ENCODE measurements around the gene MRPS23.

The MRPS23 gene

GRCh38 chr17:57868910-57869616 is 19.2 kb upstream of the MRPS23 start:
- no peak for DNase-seq
- Histone ChIP-seq H3K4ac (ENCODE audit: low read depth, low read length) (peak overlapping the region; percentile 38), H3K79me1 (ENCODE audit: low read length) (peaks cover 2% of the 10 kb centered on the region), H3K27me3 (ENCODE audit: insufficient read depth, low read length, poor library complexity) (no peaks in the 10 kb centered on the region), H4K5ac (ENCODE audit: low read length) (no peak overlapping the region), H3K27ac (ENCODE audit: low read depth, low read length) (peak overlapping the region; percentile 25), H3K4me1 (ENCODE audit: control insufficient read depth, low read depth, low read length) (peaks cover 10% of the 10 kb centered on the region), H3K79me2 (ENCODE audit: control insufficient read depth, insufficient read depth, low read length) (no peaks in the 10 kb centered on the region), H3K23ac (ENCODE audit: low read length) (peak overlapping the region; percentile 3), H3K36me3 (ENCODE audit: control insufficient read depth, insufficient read depth, low read length) (no peaks in the 10 kb centered on the region), H2BK15ac (replicated peaks; ENCODE audit: low read depth) (no peak overlapping the region), H3K4me3 (ENCODE audit: low read length) (no peak overlapping the region), H2BK5ac (ENCODE audit: low read length) (peak overlapping the region; percentile 31), H3K4me2 (ENCODE audit: low read length) (no peak overlapping the region), H4K8ac (ENCODE audit: low read depth, low read length) (no peak overlapping the region), H3K18ac (ENCODE audit: low read length) (peak overlapping the region; percentile 30), H3K56ac (ENCODE audit: low read length) (peak overlapping the region; percentile 74), H2BK120ac (ENCODE audit: low read depth, low read length) (no peak overlapping the region), H2AK5ac (ENCODE audit: low read length) (no peak overlapping the region), H3K9ac (ENCODE audit: low read length) (peak overlapping the region; percentile 6)
- WGBS (ENCODE audit: extremely low coverage, insufficient coverage, low lambda C conversion rate): no CpG with 5 or more reads among the region's 13 CpGs

GRCh38 chr17:57868007-57868909 is 18.4 kb upstream of the MRPS23 start:
- peak; percentile 93 for DNase-seq
- no peaks in the 10 kb centered on the region for H3K36me3 ChIP-seq (ENCODE audit: control insufficient read depth, insufficient read depth, low read length)
- H4K8ac ChIP-seq (ENCODE audit: low read depth, low read length): no peak overlapping the region
- no peak overlapping the region for H2BK120ac ChIP-seq (ENCODE audit: low read depth, low read length)
- H4K5ac ChIP-seq (ENCODE audit: low read length): no peak overlapping the region
- no peak overlapping the region for H3K4ac ChIP-seq (ENCODE audit: low read depth, low read length)
- H2BK5ac ChIP-seq (ENCODE audit: low read length): peak overlapping the region; percentile 35
- peak overlapping the region; percentile 74 for H3K56ac ChIP-seq (ENCODE audit: low read length)
- peak overlapping the region; percentile 33 for H3K9ac ChIP-seq (ENCODE audit: low read length)
- H3K4me3 ChIP-seq (ENCODE audit: low read length): no peak overlapping the region
- peaks cover 5% of the 10 kb centered on the region for H3K4me1 ChIP-seq (ENCODE audit: control insufficient read depth, low read depth, low read length)
- peak overlapping the region; percentile 60 for H3K27ac ChIP-seq (ENCODE audit: low read depth, low read length)
- peak overlapping the region; percentile 30 for H3K18ac ChIP-seq (ENCODE audit: low read length)
- no peaks in the 10 kb centered on the region for H3K27me3 ChIP-seq (ENCODE audit: insufficient read depth, low read length, poor library complexity)
- no CpG with 5 or more reads among the region's 23 CpGs for WGBS (ENCODE audit: extremely low coverage, insufficient coverage, low lambda C conversion rate)
- no peak overlapping the region for H3K4me2 ChIP-seq (ENCODE audit: low read length)
- no peaks in the 10 kb centered on the region for H3K79me2 ChIP-seq (ENCODE audit: control insufficient read depth, insufficient read depth, low read length)
- peak overlapping the region; percentile 52 for H2AK5ac ChIP-seq (ENCODE audit: low read length)
- H3K79me1 ChIP-seq (ENCODE audit: low read length): no peaks in the 10 kb centered on the region
- no peak overlapping the region for H3K23ac ChIP-seq (ENCODE audit: low read length)
- H2BK15ac ChIP-seq (replicated peaks; ENCODE audit: low read depth): no peak overlapping the region

GRCh38 chr17:57867126-57867525 is 17.3 kb upstream of the MRPS23 start:
- no peak overlapping the region for H3K23ac ChIP-seq (ENCODE audit: low read length)
- DNase-seq: no peak
- H3K56ac ChIP-seq (ENCODE audit: low read length): no peak overlapping the region

GRCh38 chr17:57866723-57867122 is 16.9 kb upstream of the MRPS23 start:
- no CpG with 5 or more reads among the region's 5 CpGs for WGBS (ENCODE audit: extremely low coverage, insufficient coverage, low lambda C conversion rate)
- Histone ChIP-seq H3K18ac (ENCODE audit: low read length) (no peak overlapping the region), H3K23ac (ENCODE audit: low read length) (no peak overlapping the region), H3K56ac (ENCODE audit: low read length) (no peak overlapping the region), H3K79me2 (ENCODE audit: control insufficient read depth, insufficient read depth, low read length) (no peaks in the 10 kb centered on the region), H3K4me3 (ENCODE audit: low read length) (no peak overlapping the region), H3K36me3 (ENCODE audit: control insufficient read depth, insufficient read depth, low read length) (no peaks in the 10 kb centered on the region), H3K27ac (ENCODE audit: low read depth, low read length) (no peak overlapping the region), H2AK5ac (ENCODE audit: low read length) (no peak overlapping the region), H2BK120ac (ENCODE audit: low read depth, low read length) (no peak overlapping the region), H2BK5ac (ENCODE audit: low read length) (no peak overlapping the region), H3K9ac (ENCODE audit: low read length) (no peak overlapping the region), H4K5ac (ENCODE audit: low read length) (no peak overlapping the region), H2BK15ac (replicated peaks; ENCODE audit: low read depth) (no peak overlapping the region), H3K4ac (ENCODE audit: low read depth, low read length) (no peak overlapping the region), H3K4me2 (ENCODE audit: low read length) (no peak overlapping the region), H4K8ac (ENCODE audit: low read depth, low read length) (no peak overlapping the region), H3K4me1 (ENCODE audit: control insufficient read depth, low read depth, low read length) (peaks cover 5% of the 10 kb centered on the region), H3K27me3 (ENCODE audit: insufficient read depth, low read length, poor library complexity) (no peaks in the 10 kb centered on the region), H3K79me1 (ENCODE audit: low read length) (no peaks in the 10 kb centered on the region)
- no peak for DNase-seq

More at GRCh38 chr17:57867126-57867525, 17.3 kb upstream of the MRPS23 start:
- no peak overlapping the region for H3K4me2 ChIP-seq (ENCODE audit: low read length)
- no peak overlapping the region for H2BK5ac ChIP-seq (ENCODE audit: low read length)
- H2BK15ac ChIP-seq (replicated peaks; ENCODE audit: low read depth): no peak overlapping the region
- no peaks in the 10 kb centered on the region for H3K79me1 ChIP-seq (ENCODE audit: low read length)
- no peak overlapping the region for H4K5ac ChIP-seq (ENCODE audit: low read length)
- H2BK120ac ChIP-seq (ENCODE audit: low read depth, low read length): no peak overlapping the region
- H3K27me3 ChIP-seq (ENCODE audit: insufficient read depth, low read length, poor library complexity): no peaks in the 10 kb centered on the region
- no peak overlapping the region for H3K9ac ChIP-seq (ENCODE audit: low read length)
- no peak overlapping the region for H2AK5ac ChIP-seq (ENCODE audit: low read length)
- no peak overlapping the region for H3K27ac ChIP-seq (ENCODE audit: low read depth, low read length)
- H4K8ac ChIP-seq (ENCODE audit: low read depth, low read length): no peak overlapping the region
- no peak overlapping the region for H3K4ac ChIP-seq (ENCODE audit: low read depth, low read length)
- H3K79me2 ChIP-seq (ENCODE audit: control insufficient read depth, insufficient read depth, low read length): no peaks in the 10 kb centered on the region
- no peak overlapping the region for H3K18ac ChIP-seq (ENCODE audit: low read length)
- no peak overlapping the region for H3K4me3 ChIP-seq (ENCODE audit: low read length)
- WGBS (ENCODE audit: extremely low coverage, insufficient coverage, low lambda C conversion rate): no CpG with 5 or more reads among the region's 10 CpGs
- H3K36me3 ChIP-seq (ENCODE audit: control insufficient read depth, insufficient read depth, low read length): no peaks in the 10 kb centered on the region
- peaks cover 5% of the 10 kb centered on the region for H3K4me1 ChIP-seq (ENCODE audit: control insufficient read depth, low read depth, low read length)

GRCh38 chr17:57866319-57866718 is 16.5 kb upstream of the MRPS23 start:
- WGBS (ENCODE audit: extremely low coverage, insufficient coverage, low lambda C conversion rate): no CpG with 5 or more reads among the region's 10 CpGs
- H3K36me3 ChIP-seq (ENCODE audit: control insufficient read depth, insufficient read depth, low read length): no peaks in the 10 kb centered on the region
- no peak overlapping the region for H2AK5ac ChIP-seq (ENCODE audit: low read length)
- H3K27me3 ChIP-seq (ENCODE audit: insufficient read depth, low read length, poor library complexity): no peaks in the 10 kb centered on the region
- H3K4ac ChIP-seq (ENCODE audit: low read depth, low read length): no peak overlapping the region
- H3K27ac ChIP-seq (ENCODE audit: low read depth, low read length): no peak overlapping the region
- no peak for DNase-seq
- H2BK5ac ChIP-seq (ENCODE audit: low read length): no peak overlapping the region
- no peaks in the 10 kb centered on the region for H3K79me1 ChIP-seq (ENCODE audit: low read length)
- peaks cover 5% of the 10 kb centered on the region for H3K4me1 ChIP-seq (ENCODE audit: control insufficient read depth, low read depth, low read length)
- no peak overlapping the region for H2BK120ac ChIP-seq (ENCODE audit: low read depth, low read length)
- H3K23ac ChIP-seq (ENCODE audit: low read length): no peak overlapping the region
- no peak overlapping the region for H3K4me3 ChIP-seq (ENCODE audit: low read length)
- H4K5ac ChIP-seq (ENCODE audit: low read length): no peak overlapping the region
- H3K79me2 ChIP-seq (ENCODE audit: control insufficient read depth, insufficient read depth, low read length): no peaks in the 10 kb centered on the region
- H2BK15ac ChIP-seq (replicated peaks; ENCODE audit: low read depth): no peak overlapping the region
- no peak overlapping the region for H3K18ac ChIP-seq (ENCODE audit: low read length)
- H3K4me2 ChIP-seq (ENCODE audit: low read length): no peak overlapping the region
- no peak overlapping the region for H4K8ac ChIP-seq (ENCODE audit: low read depth, low read length)
- no peak overlapping the region for H3K9ac ChIP-seq (ENCODE audit: low read length)
- H3K56ac ChIP-seq (ENCODE audit: low read length): no peak overlapping the region

Data from mesendoderm (in vitro differentiated cells).